ENCODE data around the gene SEMA3C.

SEMA3C gene

GRCh38 chr7:80819503-80819902, 99.3 kb downstream of the SEMA3C start:
- no peak for DNase-seq

- no peak for DNase-seq
Measured at GRCh38 chr7:80818181-80818580, 100.7 kb downstream of the SEMA3C start.

- no peak for DNase-seq
Measured at GRCh38 chr7:80816806-80817205, 102.0 kb downstream of the SEMA3C start.

GRCh38 chr7:80815733-80816132, 103.1 kb downstream of the SEMA3C start:
- DNase-seq, result no peak

- DNase-seq, result no peak
Measured at GRCh38 chr7:80809545-80809944, 109.3 kb downstream of the SEMA3C start.

GRCh38 chr7:80807166-80807900, 111.5 kb downstream of the SEMA3C start:
- no peak for DNase-seq

GRCh38 chr7:80806663-80807062, 112.2 kb downstream of the SEMA3C start:
- no peak for DNase-seq

GRCh38 chr7:80804589-80804988, 114.3 kb downstream of the SEMA3C start:
- DNase-seq, result no peak

GRCh38 chr7:80802527-80802926, 116.3 kb downstream of the SEMA3C start:
- DNase-seq, result no peak

- no peak for DNase-seq
Measured at GRCh38 chr7:80794631-80795573, 123.9 kb downstream of the SEMA3C start.

GRCh38 chr7:80791509-80791929, 127.3 kb downstream of the SEMA3C start:
- no peak for DNase-seq

- DNase-seq, result no peak
Measured at GRCh38 chr7:80790877-80791276, 128.0 kb downstream of the SEMA3C start.

- no peak for DNase-seq
Measured at GRCh38 chr7:80787721-80788120, 131.1 kb downstream of the SEMA3C start.

- DNase-seq, result no peak
Measured at GRCh38 chr7:80785961-80786536, 132.8 kb downstream of the SEMA3C start.

- no peak for DNase-seq
Measured at GRCh38 chr7:80785276-80785675, 133.6 kb downstream of the SEMA3C start.

- DNase-seq, result no peak
Measured at GRCh38 chr7:80783678-80784327, 135.0 kb downstream of the SEMA3C start.

GRCh38 chr7:80783186-80783677, 135.6 kb downstream of the SEMA3C start:
- DNase-seq, result no peak

GRCh38 chr7:80781561-80781979, 137.3 kb downstream of the SEMA3C start:
- DNase-seq, result no peak

GRCh38 chr7:80781146-80781545, 137.7 kb downstream of the SEMA3C start:
- DNase-seq, result no peak

GRCh38 chr7:80779456-80779855, 139.4 kb downstream of the SEMA3C start:
- DNase-seq, result no peak

GRCh38 chr7:80775897-80776296, 143.0 kb downstream of the SEMA3C start:
- DNase-seq, result no peak

- no peak for DNase-seq
Measured at GRCh38 chr7:80775482-80775881, 143.4 kb downstream of the SEMA3C start.

- no peak for DNase-seq
Measured at GRCh38 chr7:80774843-80775242, 144.0 kb downstream of the SEMA3C start.
